ENCODE results near the gene CTU1. TPM values are rescaled to one million over a fixed set of nuclear protein-coding genes. Genes with fewer than 3 reads are reported as not detected.

Gene CTU1
- total RNA-seq, 1 donor: 3.2 TPM

DNA sequence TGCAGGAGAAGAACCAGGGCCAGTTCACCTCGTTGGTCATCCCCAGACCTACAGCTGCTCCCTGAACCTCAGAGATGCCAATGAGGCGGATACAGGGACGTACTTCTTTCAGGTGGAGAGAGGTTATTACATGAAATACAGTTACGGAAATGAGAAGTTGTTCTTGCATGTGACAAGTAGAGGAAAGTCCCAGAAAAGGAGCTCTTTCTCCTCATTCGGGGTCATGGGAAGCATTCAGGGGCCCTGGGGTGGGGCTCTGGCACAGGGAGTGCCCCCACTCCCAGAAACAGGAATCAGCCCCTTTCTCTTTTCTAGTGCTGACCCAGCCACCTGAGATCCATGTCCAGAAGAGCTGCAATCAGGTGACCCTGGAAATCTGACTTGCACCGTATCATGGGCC, 12.0 kb upstream of the CTU1 start:
- TF ChIP-seq, protein P1, sequence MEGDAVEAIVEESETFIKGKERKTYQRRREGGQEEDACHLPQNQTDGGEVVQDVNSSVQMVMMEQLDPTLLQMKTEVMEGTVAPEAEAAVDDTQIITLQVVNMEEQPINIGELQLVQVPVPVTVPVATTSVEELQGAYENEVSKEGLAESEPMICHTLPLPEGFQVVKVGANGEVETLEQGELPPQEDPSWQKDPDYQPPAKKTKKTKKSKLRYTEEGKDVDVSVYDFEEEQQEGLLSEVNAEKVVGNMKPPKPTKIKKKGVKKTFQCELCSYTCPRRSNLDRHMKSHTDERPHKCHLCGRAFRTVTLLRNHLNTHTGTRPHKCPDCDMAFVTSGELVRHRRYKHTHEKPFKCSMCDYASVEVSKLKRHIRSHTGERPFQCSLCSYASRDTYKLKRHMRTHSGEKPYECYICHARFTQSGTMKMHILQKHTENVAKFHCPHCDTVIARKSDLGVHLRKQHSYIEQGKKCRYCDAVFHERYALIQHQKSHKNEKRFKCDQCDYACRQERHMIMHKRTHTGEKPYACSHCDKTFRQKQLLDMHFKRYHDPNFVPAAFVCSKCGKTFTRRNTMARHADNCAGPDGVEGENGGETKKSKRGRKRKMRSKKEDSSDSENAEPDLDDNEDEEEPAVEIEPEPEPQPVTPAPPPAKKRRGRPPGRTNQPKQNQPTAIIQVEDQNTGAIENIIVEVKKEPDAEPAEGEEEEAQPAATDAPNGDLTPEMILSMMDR (IDR thresholded peaks at IDR 0.05; ENCODE audit: insufficient read depth, low read length): no peak
- no peak for DNase-seq (ENCODE audit: low read depth)
- no peak overlapping the region for H3K4me3 ChIP-seq (ENCODE audit: low read depth, low read length)

DNA sequence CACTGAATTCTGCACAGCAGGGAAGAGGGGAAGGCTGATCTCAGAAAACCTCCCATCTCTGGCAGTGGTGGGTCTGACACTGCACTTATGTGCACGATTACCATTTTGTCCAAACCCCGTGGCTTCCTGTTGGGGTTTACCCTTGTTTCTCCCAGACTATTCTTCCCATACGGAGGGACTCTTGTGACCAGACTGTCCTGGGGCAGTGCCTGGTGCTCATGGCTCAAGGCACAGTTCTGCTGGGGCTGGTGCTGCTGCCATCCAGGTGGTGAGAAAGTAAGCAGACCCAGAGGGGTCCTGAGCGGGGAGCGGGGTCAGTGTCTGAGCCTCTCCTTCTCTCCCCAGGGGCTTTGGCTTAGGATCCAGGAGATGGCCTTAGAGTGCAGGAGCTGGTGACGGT, 11.4 kb upstream of the CTU1 start:
- no peak for DNase-seq (ENCODE audit: low read depth)
- TF ChIP-seq, protein P1 (IDR thresholded peaks at IDR 0.05; ENCODE audit: insufficient read depth, low read length): no peak

DNA sequence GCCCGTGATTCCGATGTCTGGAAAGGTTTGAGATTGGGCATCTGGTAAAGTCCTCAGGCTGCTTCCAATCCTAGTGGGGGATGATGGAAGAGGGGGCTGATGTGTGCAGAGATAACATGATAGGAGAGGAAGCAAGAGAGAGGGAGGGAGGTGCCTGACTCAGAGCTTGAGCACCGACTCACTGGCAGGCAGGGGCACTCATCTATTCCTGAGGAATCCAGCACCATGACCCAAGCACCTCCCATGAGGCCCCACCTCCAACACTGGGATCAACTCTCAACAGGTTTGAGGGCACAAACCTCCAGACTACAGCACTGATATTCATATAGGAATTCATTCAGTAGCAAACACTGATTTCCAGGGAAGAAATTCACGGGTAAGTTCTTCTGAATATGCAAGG, 10.9 kb upstream of the CTU1 start:
- TF ChIP-seq, protein P1 (IDR thresholded peaks at IDR 0.05; ENCODE audit: insufficient read depth, low read length): no peak
- no peak for DNase-seq (ENCODE audit: low read depth)
- no peak overlapping the region for H3K4me3 ChIP-seq (ENCODE audit: low read depth, low read length)

More for the DNA sequence above, 11.4 kb upstream of the CTU1 start:
- no peak overlapping the region for H3K4me3 ChIP-seq (ENCODE audit: low read depth, low read length)

DNA sequence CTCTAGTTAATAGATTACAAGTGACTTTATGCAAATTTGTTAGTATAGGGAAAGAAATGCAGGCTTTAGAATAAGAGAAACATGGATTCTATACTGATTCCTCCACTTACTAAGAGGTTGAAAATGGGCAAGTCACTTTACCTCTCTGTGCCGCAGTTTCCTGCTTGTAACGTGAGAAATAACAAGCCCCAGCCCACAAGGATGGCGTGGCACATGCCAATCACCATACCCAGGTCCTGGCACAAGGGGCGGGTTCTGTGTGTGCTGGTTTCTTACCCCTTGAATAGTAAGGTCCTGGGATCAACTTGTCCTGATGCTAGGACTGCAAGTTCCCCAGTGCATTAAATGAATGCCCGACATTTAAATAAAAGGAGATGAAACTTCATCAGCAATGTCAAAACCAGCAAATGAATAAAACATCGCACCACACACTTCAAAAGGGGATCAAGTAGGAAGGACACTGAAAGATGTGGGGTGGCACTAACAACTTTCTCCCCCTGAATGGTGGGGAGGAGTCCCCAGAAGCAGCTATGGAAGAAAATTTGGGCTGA, 8.6 kb upstream of the CTU1 start:
- no peak for DNase-seq (ENCODE audit: low read depth)
- TF ChIP-seq, protein P1 (IDR thresholded peaks at IDR 0.05; ENCODE audit: insufficient read depth, low read length): no peak
- H3K4me3 ChIP-seq (ENCODE audit: low read depth, low read length): no peak overlapping the region

DNA sequence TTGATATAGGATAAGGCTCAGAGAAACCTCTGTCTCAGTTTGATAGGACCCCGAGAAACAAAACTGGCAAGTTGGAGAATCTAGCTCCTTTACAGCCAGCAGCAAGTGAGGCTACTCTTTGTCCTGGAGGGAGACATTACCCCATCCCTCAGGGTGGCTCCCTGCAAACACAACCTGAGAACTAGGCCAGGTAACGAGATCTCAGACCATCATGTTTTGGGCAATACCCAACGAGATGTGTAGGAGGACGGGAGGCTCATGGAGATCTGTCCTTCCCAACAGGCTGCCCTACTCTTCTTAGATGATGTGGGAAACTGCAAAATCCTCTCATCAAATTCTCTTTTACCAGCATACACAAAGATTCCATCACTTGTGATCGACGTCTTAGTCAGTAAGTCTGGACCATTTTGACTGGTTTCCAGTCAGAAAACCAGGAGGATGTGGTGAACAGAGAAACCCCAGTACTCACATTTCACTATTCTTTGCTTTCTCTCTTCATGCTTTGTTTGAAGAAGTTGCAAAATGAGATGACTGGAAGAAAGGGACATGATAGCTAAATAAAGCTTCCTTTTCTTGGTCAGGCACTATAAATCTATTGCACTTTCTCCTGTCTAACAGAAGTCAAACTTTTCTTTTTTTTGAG, 6.0 kb upstream of the CTU1 start:
- TF ChIP-seq, protein P1 (IDR thresholded peaks at IDR 0.05; ENCODE audit: insufficient read depth, low read length): no peak
- H3K4me3 ChIP-seq (ENCODE audit: low read depth, low read length): no peak overlapping the region
- DNase-seq (ENCODE audit: low read depth): no peak

DNA sequence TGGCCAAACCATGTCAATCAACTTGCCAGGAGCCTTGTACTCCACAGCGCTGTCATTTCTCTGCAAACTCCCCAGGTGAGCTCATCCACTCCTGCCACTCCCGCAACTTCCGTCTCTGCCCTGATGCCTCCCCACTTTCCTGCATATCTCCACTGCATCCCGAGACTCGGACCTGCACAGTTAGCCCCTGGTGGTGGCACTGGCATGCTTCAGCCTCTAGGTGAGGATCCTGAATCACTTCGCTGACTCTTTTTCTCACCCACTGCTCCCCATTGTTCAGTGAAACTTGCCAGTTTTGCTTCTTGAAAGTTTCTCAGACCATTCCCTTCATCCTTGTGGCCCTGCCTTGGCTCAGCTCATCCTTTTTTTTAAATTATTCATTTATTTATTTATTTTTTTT, 3.4 kb upstream of the CTU1 start:
- TF ChIP-seq, protein P1 (IDR thresholded peaks at IDR 0.05; ENCODE audit: insufficient read depth, low read length): no peak
- no peak for DNase-seq (ENCODE audit: low read depth)
- no peak overlapping the region for H3K4me3 ChIP-seq (ENCODE audit: low read depth, low read length)

DNA sequence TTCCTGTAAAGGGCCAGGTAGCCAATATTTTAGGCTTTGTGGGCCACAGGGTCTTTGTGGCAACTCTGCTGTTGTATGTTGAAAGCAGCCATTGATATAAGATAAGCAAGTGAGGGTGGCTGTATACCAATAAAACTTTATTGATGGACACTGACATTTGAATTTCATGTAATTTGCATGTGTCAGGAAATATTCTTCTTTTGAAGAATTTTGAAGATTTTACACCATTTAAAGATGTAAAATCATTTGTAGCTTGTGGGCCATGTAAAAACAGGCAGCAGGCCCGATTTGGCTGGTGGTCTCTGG, 2.4 kb upstream of the CTU1 start:
- DNase-seq (ENCODE audit: low read depth): no peak
- TF ChIP-seq, protein P1 (IDR thresholded peaks at IDR 0.05; ENCODE audit: insufficient read depth, low read length): no peak
- no peak overlapping the region for H3K4me3 ChIP-seq (ENCODE audit: low read depth, low read length)
